WERI-Rb-1 (cell line): Measurements from ENCODE around the gene TEAD1.

Source experiments
- DNase-seq: peaks from one replicate; pipeline ENCODE4 v3.0.0-alpha.2; 2020
- H3K27ac ChIP-seq: fragments of 250-450 bp; sonication (Bioruptor Pico); 2 replicates; pipeline ENCODE4 v1.5.1; 2020; ENCODE audit warnings: mild to moderate bottlenecking, moderate library complexity
- H3K27me3 ChIP-seq: fragments of 250-450 bp; sonication (Bioruptor Pico); 2 replicates; pipeline ENCODE4 v1.5.1; 2021; ENCODE audit warnings: mild to moderate bottlenecking, low read depth, moderate library complexity; ENCODE audit not compliant: insufficient read depth, severe bottlenecking
- H3K36me3 ChIP-seq: fragments of 250-450 bp; sonication (Bioruptor Pico); 2 replicates; pipeline ENCODE4 v1.5.1; 2020; ENCODE audit warnings: mild to moderate bottlenecking, moderate library complexity
- H3K4me3 ChIP-seq: 2 replicates; pipeline ENCODE4 v1.5.1; 2011; ENCODE audit warnings: low read depth, mild to moderate bottlenecking, control low read depth, low read length
- H3K9me3 ChIP-seq: fragments of 250-450 bp; sonication (Bioruptor Pico); 2 replicates; pipeline ENCODE4 v1.5.1; 2021; ENCODE audit warnings: mild to moderate bottlenecking, moderate library complexity; ENCODE audit not compliant: severe bottlenecking
- TF ChIP-seq, protein P1 (sequence below): IDR thresholded peaks from 2 replicates; pipeline ENCODE4 v1.5.1; 2011; ENCODE audit warnings: low read depth, mild to moderate bottlenecking, control low read depth, inconsistent platforms, low read length

TEAD1 gene

GRCh38 chr11:12986194-12986898, 312.1 kb downstream of the TEAD1 start:
- TF ChIP-seq, protein P1, sequence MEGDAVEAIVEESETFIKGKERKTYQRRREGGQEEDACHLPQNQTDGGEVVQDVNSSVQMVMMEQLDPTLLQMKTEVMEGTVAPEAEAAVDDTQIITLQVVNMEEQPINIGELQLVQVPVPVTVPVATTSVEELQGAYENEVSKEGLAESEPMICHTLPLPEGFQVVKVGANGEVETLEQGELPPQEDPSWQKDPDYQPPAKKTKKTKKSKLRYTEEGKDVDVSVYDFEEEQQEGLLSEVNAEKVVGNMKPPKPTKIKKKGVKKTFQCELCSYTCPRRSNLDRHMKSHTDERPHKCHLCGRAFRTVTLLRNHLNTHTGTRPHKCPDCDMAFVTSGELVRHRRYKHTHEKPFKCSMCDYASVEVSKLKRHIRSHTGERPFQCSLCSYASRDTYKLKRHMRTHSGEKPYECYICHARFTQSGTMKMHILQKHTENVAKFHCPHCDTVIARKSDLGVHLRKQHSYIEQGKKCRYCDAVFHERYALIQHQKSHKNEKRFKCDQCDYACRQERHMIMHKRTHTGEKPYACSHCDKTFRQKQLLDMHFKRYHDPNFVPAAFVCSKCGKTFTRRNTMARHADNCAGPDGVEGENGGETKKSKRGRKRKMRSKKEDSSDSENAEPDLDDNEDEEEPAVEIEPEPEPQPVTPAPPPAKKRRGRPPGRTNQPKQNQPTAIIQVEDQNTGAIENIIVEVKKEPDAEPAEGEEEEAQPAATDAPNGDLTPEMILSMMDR, result no peak
- Histone ChIP-seq H3K36me3 (no peaks in the 10 kb centered on the region), H3K4me3 (no peak overlapping the region), H3K27ac (no peak overlapping the region), H3K27me3 (peaks cover 49% of the 10 kb centered on the region), H3K9me3 (no peaks in the 10 kb centered on the region)
- no peak for DNase-seq

- TF ChIP-seq, protein P1, result no peak
- DNase-seq, result no peak
- Histone ChIP-seq H3K27ac (no peak overlapping the region), H3K27me3 (peaks cover 52% of the 10 kb centered on the region), H3K4me3 (no peak overlapping the region), H3K36me3 (no peaks in the 10 kb centered on the region), H3K9me3 (no peaks in the 10 kb centered on the region)
These were observed 315.4 kb downstream of the TEAD1 start for GRCh38 chr11:12989428-12990161.

- Histone ChIP-seq H3K27me3 (peaks cover 52% of the 10 kb centered on the region), H3K27ac (no peak overlapping the region), H3K9me3 (no peaks in the 10 kb centered on the region), H3K4me3 (no peak overlapping the region), H3K36me3 (no peaks in the 10 kb centered on the region)
- TF ChIP-seq, protein P1, result no peak
- no peak for DNase-seq
These were observed 315.9 kb downstream of the TEAD1 start for GRCh38 chr11:12990162-12990480.

- TF ChIP-seq, protein P1, result no peak
- peaks cover 4% of the 10 kb centered on the region for H3K9me3 ChIP-seq
- H3K27ac ChIP-seq, result no peak overlapping the region
- H3K27me3 ChIP-seq, result peaks cover 46% of the 10 kb centered on the region
- no peaks in the 10 kb centered on the region for H3K36me3 ChIP-seq
- H3K4me3 ChIP-seq, result no peak overlapping the region
- DNase-seq, result no peak
These were observed 317.2 kb downstream of the TEAD1 start for GRCh38 chr11:12991426-12991825.

DNA sequence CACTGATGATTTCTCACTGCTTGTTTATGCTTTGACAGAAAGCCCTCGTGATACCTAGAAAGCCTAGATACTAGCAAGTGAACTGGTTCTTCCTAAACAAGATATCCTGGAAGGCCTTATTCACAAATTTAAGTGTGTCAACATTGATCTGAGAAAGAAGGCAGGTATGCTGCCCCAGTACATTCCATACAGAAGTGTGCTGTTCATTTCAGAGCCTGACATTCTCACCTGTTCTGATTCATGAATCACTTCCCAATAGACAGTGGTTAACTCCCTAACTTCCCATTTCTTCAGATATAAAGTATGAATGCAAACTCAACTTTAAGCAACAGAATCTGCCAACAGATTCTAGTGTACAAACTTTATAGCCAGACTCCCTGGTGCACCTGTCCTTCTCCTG, 319.4 kb downstream of the TEAD1 start:
- TF ChIP-seq, protein P1, result no peak
- DNase-seq, result no peak
- H3K27me3 ChIP-seq, result peaks cover 40% of the 10 kb centered on the region
- no peak overlapping the region for H3K27ac ChIP-seq
- H3K9me3 ChIP-seq, result peaks cover 4% of the 10 kb centered on the region
- H3K4me3 ChIP-seq, result no peak overlapping the region
- H3K36me3 ChIP-seq, result no peaks in the 10 kb centered on the region
